ENCODE measurements around the gene P2RY6. TPM values are rescaled to one million over a fixed set of nuclear protein-coding genes. Genes with fewer than 3 reads are reported as not detected.

The P2RY6 gene
- polyA plus RNA-seq, 2 of the 4 experiments (the other 2 are of a cell fraction) = 6.8 to 8.8 TPM

GRCh38 chr11:73343076-73343873 lies 71.1 kb downstream of the P2RY6 start:
- ATAC-seq = peak in 1 of 2 experiments; percentile 7; a peak in 2 of 6 replicates
- CTCF ChIA-PET = interaction anchor here (0.9 to 10.6 kb wide), 9 partner anchors 8 to 317 kb away, joined by 3 to 527 read pairs (median 9); partner anchors contain the start of gene ARHGEF17
- Histone ChIP-seq H3K27ac (no peak overlapping the region), H3K4me3 (no peak overlapping the region), H3K9me3 (no peaks in the 10 kb centered on the region), H3K4me1 (no peaks in the 10 kb centered on the region), H3K4me2 (no peak overlapping the region)
- WGBS (ENCODE audit: missing lambda C conversion rate) = 89% methylated on average over 13 of the region's 40 CpGs
- no peak for DNase-seq (ENCODE audit: low read depth in 1 of 2, low spot score in 1 of 2)
- TF ChIP-seq RARB (CRISPR knock-in tag; IDR thresholded peaks at IDR 0.05) (no peak), EHMT2 (IDR thresholded peaks at IDR 0.05; ENCODE audit: low read depth) (no peak), FOXS1 (CRISPR knock-in tag; IDR thresholded peaks at IDR 0.05) (no peak)
- no peak for FAIRE-seq
- POLR2A ChIA-PET = interaction anchor here (0.6 kb wide), 1 partner anchor 36 kb away, joined by 3 read pairs; no protein-coding TSS in a partner anchor

GRCh38 chr11:73344191-73344607 lies 72.1 kb downstream of the P2RY6 start:
- ChIA-PET CTCF (interaction anchor here (0.9 to 9.8 kb wide), 8 partner anchors 9 to 91 kb away, joined by 3 to 101 read pairs (median 3); partner anchors contain the start of gene ARHGEF17), POLR2A (no interaction called here)
- no peaks in the 10 kb centered on the region for H3K9me3 ChIP-seq
- DNase-seq (ENCODE audit: low read depth in 1 of 2, low spot score in 1 of 2) = no peak
- no peaks in the 10 kb centered on the region for H3K4me1 ChIP-seq
- H3K4me2 ChIP-seq = no peak overlapping the region
- TF ChIP-seq EHMT2 (IDR thresholded peaks at IDR 0.05; ENCODE audit: low read depth) (no peak), RNF2 (IDR thresholded peaks at IDR 0.05; ENCODE audit: borderline replicate concordance, low read depth) (no peak), RCOR1 (IDR thresholded peaks at IDR 0.05; ENCODE audit: low read depth, low read length) (no peak), RAD21 (conservative IDR thresholded peaks at IDR 0.05 in 1 of 2, IDR thresholded peaks at IDR 0.05 in 1 of 2) (no peak)
- TF ChIP-seq, protein P1, sequence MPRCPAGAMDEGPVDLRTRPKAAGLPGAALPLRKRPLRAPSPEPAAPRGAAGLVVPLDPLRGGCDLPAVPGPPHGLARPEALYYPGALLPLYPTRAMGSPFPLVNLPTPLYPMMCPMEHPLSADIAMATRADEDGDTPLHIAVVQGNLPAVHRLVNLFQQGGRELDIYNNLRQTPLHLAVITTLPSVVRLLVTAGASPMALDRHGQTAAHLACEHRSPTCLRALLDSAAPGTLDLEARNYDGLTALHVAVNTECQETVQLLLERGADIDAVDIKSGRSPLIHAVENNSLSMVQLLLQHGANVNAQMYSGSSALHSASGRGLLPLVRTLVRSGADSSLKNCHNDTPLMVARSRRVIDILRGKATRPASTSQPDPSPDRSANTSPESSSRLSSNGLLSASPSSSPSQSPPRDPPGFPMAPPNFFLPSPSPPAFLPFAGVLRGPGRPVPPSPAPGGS (IDR thresholded peaks at IDR 0.05) = no peak
- no peak for FAIRE-seq
- 95% methylated on average over 7 of the region's 20 CpGs for WGBS (ENCODE audit: missing lambda C conversion rate)
- H3K27ac ChIP-seq = no peak overlapping the region
- H3K4me3 ChIP-seq = no peak overlapping the region
- ATAC-seq = no peak

DNA sequence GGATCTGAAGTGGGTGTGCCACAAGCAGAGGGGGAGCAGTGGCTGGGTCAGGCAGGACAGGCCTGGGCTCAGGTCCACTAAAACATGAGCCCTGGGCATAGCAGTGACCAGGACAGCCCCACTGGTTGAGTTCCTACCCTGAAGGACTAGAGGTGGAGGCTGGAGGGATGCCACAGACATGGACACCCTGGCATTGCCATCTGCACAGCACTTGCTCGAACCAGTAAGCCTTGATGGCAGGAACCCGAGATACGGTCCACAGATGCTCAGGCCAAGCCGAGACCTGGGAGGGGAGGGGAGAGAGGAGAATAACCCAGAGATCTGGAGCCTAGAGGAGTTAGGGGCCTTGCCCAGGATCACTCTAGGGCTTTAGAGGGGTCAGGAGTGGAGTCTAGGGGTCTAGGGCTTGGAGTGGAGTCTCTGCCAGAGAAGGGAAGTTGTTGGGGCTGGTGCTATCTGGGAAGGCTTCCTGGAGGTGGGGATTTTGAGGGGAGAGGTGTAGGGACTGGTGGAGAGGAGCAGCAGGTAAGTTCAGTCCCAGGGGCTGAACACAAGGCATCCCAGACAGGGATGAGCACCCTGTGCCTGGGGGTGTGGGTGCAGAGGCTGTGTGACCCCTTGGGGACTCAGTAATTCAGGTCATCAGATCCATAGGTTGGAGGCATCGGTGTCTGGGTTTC lies 73.5 kb downstream of the P2RY6 start:
- ATAC-seq (no peak), DNase-seq (ENCODE audit: low read depth in 1 of 2, low spot score in 1 of 2) (no peak), FAIRE-seq (no peak)
- CTCF ChIA-PET = interaction anchor here (1.1 to 9.8 kb wide), 5 partner anchors 10 to 55 kb away, joined by 3 to 101 read pairs (median 3); partner anchors contain the start of gene ARHGEF17
- Histone ChIP-seq H3K9me3 (no peaks in the 10 kb centered on the region), H3K4me1 (no peaks in the 10 kb centered on the region), H3K4me3 (no peak overlapping the region), H3K27ac (no peak overlapping the region), H3K4me2 (no peak overlapping the region)
- WGBS (ENCODE audit: missing lambda C conversion rate) = 100% methylated on average over 5 of the region's 5 CpGs
- no peak for TF ChIP-seq EP300 (IDR thresholded peaks at IDR 0.05)
- peak; percentile 55 for TF ChIP-seq ZFP36 (IDR thresholded peaks at IDR 0.05; ENCODE audit: borderline replicate concordance, partially characterized antibody)
- POLR2A ChIA-PET = no interaction called here

DNA sequence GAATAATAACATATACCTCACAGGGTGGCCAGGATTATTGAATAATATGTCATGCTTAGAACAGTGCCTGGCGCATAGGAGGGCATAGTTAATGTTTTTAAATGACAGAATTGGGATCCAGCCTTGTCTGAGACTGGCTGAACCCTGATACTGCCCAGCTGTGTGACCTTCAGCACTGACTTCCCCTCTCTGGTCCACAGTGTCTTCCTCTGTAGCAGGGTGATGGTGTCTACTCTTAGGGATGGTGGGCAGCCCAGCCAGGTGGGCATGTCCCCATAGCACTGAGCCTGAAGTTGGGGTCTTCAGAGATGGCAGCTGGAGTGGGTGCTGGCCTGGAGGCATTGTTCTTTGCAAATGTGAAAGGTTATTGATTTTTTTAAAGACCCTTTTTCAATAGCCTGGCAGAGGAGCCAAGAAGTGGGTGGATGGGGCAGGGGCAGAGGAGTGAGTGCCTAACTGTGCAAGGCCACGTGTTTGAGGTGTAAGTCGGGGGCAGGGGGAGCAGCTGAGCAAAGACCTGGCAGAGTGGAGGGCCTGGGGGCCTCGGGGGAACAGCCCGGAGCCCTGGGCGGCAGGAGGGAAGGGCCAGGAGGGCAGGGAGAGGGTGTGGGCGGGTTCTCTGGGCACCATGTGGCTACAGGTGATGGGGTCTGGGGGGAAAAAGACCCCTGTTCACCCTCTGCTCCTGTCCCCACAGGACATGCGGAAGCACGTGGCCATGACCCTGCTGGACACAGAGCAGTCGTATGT lies 74.2 kb downstream of the P2RY6 start:
- FAIRE-seq (no peak), DNase-seq (ENCODE audit: low read depth in 1 of 2, low spot score in 1 of 2) (no peak), ATAC-seq (no peak)
- TF ChIP-seq ZNF302 (CRISPR knock-in tag; IDR thresholded peaks at IDR 0.05) = no peak
- no peak for TF ChIP-seq MAZ (IDR thresholded peaks at IDR 0.05; ENCODE audit: borderline replicate concordance, low read depth, low read length)
- TF ChIP-seq EP300 (IDR thresholded peaks at IDR 0.05) = no peak
- no peak for TF ChIP-seq CBX2 (IDR thresholded peaks at IDR 0.05; ENCODE audit: borderline replicate concordance, low read depth)
- no peak for TF ChIP-seq EHF (CRISPR knock-in tag; IDR thresholded peaks at IDR 0.05)
- TF ChIP-seq, protein P2, sequence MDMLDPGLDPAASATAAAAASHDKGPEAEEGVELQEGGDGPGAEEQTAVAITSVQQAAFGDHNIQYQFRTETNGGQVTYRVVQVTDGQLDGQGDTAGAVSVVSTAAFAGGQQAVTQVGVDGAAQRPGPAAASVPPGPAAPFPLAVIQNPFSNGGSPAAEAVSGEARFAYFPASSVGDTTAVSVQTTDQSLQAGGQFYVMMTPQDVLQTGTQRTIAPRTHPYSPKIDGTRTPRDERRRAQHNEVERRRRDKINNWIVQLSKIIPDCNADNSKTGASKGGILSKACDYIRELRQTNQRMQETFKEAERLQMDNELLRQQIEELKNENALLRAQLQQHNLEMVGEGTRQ (IDR thresholded peaks at IDR 0.05) = no peak
- no peak for TF ChIP-seq POLR2A (IDR thresholded peaks at IDR 0.05; ENCODE audit: low read length)
- no peak for TF ChIP-seq HMGXB4 (CRISPR knock-in tag; IDR thresholded peaks at IDR 0.05; ENCODE audit: borderline replicate concordance)
- TF ChIP-seq JUNB (IDR thresholded peaks at IDR 0.05) = no peak
- no peak for TF ChIP-seq CHD4 (IDR thresholded peaks at IDR 0.05; ENCODE audit: borderline replicate concordance)
- CTCF ChIA-PET = interaction anchor here (0.7 to 20.1 kb wide), 5 partner anchors 9 to 279 kb away, joined by 3 to 257 read pairs (median 7); partner anchors contain the start of gene ARHGEF17
- POLR2A ChIA-PET = no interaction called here
- Histone ChIP-seq H3K4me2 (no peak overlapping the region), H3K27ac (no peak overlapping the region), H3K4me1 (no peaks in the 10 kb centered on the region), H3K4me3 (no peak overlapping the region), H3K9me3 (no peaks in the 10 kb centered on the region)
- 85% methylated on average over 9 of the region's 10 CpGs for WGBS (ENCODE audit: missing lambda C conversion rate)
